ENCODE results near the gene RND2.

- no peak for TF ChIP-seq CTCF (conservative IDR thresholded peaks at IDR 0.05; ENCODE audit: low read depth, low read length)
- TF ChIP-seq EZH2 (IDR thresholded peaks at IDR 0.05; ENCODE audit: borderline replicate concordance, low read depth, low read length, poor library complexity, severe bottlenecking) = no peak
Measured at GRCh38 chr17:42989141-42989540, 35.9 kb upstream of the RND2 start.
